ENCODE measurements around the gene CEP112. TPM values are rescaled to one million over a fixed set of nuclear protein-coding genes. Genes with fewer than 3 reads are reported as not detected.

Gene CEP112
- total and polyA plus RNA-seq, 2 experiments from 2014 or later, result 4.0 to 4.3 TPM

DNA sequence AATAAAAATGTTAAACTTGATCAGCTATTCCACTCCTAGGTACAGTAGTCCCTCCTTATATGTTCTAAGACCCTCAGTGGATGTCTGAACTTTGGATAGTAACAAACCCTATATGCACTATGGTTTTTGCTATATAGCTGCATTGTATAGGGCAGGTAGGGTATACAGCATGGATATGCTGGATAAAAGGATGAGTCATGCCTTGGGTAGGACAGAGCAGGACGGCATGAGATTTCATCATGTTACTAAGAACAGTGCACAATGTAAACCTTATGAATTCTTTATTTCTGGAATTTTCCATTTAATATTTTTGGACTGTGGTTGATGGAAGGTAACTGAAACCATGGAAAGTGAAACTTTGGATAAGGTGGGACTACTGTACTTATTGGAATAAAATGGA, 235.1 kb downstream of the CEP112 start (continued):
- TF ChIP-seq, protein P1, sequence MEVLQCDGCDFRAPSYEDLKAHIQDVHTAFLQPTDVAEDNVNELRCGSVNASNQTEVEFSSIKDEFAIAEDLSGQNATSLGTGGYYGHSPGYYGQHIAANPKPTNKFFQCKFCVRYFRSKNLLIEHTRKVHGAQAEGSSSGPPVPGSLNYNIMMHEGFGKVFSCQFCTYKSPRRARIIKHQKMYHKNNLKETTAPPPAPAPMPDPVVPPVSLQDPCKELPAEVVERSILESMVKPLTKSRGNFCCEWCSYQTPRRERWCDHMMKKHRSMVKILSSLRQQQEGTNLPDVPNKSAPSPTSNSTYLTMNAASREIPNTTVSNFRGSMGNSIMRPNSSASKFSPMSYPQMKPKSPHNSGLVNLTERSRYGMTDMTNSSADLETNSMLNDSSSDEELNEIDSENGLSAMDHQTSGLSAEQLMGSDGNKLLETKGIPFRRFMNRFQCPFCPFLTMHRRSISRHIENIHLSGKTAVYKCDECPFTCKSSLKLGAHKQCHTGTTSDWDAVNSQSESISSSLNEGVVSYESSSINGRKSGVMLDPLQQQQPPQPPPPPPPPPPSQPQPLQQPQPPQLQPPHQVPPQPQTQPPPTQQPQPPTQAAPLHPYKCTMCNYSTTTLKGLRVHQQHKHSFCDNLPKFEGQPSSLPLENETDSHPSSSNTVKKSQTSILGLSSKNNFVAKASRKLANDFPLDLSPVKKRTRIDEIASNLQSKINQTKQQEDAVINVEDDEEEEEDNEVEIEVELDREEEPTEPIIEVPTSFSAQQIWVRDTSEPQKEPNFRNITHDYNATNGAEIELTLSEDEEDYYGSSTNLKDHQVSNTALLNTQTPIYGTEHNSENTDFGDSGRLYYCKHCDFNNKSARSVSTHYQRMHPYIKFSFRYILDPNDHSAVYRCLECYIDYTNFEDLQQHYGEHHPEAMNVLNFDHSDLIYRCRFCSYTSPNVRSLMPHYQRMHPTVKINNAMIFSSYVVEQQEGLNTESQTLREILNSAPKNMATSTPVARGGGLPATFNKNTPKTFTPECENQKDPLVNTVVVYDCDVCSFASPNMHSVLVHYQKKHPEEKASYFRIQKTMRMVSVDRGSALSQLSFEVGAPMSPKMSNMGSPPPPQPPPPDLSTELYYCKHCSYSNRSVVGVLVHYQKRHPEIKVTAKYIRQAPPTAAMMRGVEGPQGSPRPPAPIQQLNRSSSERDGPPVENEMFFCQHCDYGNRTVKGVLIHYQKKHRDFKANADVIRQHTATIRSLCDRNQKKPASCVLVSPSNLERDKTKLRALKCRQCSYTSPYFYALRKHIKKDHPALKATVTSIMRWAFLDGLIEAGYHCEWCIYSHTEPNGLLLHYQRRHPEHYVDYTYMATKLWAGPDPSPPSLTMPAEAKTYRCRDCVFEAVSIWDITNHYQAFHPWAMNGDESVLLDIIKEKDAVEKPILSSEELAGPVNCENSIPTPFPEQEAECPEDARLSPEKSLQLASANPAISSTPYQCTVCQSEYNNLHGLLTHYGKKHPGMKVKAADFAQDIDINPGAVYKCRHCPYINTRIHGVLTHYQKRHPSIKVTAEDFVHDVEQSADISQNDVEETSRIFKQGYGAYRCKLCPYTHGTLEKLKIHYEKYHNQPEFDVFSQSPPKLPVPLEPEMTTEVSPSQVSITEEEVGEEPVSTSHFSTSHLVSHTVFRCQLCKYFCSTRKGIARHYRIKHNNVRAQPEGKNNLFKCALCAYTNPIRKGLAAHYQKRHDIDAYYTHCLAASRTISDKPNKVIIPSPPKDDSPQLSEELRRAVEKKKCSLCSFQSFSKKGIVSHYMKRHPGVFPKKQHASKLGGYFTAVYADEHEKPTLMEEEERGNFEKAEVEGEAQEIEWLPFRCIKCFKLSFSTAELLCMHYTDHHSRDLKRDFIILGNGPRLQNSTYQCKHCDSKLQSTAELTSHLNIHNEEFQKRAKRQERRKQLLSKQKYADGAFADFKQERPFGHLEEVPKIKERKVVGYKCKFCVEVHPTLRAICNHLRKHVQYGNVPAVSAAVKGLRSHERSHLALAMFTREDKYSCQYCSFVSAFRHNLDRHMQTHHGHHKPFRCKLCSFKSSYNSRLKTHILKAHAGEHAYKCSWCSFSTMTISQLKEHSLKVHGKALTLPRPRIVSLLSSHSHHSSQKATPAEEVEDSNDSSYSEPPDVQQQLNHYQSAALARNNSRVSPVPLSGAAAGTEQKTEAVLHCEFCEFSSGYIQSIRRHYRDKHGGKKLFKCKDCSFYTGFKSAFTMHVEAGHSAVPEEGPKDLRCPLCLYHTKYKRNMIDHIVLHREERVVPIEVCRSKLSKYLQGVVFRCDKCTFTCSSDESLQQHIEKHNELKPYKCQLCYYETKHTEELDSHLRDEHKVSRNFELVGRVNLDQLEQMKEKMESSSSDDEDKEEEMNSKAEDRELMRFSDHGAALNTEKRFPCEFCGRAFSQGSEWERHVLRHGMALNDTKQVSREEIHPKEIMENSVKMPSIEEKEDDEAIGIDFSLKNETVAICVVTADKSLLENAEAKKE (CRISPR knock-in tag; IDR thresholded peaks at IDR 0.05), result no peak
- TF ChIP-seq EZH2phosphoT487 (IDR thresholded peaks at IDR 0.05; ENCODE audit: unreplicated experiment) (no peak), ZNF331 (CRISPR knock-in tag; IDR thresholded peaks at IDR 0.05; ENCODE audit: low read depth) (no peak)
- TF ChIP-seq, protein P2, sequence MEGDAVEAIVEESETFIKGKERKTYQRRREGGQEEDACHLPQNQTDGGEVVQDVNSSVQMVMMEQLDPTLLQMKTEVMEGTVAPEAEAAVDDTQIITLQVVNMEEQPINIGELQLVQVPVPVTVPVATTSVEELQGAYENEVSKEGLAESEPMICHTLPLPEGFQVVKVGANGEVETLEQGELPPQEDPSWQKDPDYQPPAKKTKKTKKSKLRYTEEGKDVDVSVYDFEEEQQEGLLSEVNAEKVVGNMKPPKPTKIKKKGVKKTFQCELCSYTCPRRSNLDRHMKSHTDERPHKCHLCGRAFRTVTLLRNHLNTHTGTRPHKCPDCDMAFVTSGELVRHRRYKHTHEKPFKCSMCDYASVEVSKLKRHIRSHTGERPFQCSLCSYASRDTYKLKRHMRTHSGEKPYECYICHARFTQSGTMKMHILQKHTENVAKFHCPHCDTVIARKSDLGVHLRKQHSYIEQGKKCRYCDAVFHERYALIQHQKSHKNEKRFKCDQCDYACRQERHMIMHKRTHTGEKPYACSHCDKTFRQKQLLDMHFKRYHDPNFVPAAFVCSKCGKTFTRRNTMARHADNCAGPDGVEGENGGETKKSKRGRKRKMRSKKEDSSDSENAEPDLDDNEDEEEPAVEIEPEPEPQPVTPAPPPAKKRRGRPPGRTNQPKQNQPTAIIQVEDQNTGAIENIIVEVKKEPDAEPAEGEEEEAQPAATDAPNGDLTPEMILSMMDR (conservative IDR thresholded peaks at IDR 0.05; ENCODE audit: low read depth in 2 of 2), result no peak

DNA sequence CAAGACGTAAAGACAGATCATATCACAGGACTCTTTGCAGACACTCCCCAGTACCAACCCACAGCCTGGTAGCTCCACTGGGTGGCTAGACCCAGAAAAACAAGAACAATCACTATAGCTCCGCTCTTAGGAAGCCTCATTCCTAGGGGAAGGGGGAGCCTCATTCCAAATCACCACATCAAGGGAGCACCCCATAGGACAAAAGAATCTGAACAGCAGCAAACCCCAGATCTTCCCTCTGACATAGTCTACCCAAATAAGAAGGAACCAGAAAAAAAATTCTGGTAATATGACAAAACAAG, 237.8 kb downstream of the CEP112 start:
- Mint-ChIP-seq H3K27ac (no peak overlapping the region), H3K4me1 (peaks cover 6% of the 10 kb centered on the region; the same call in 2 of the 3 replicates), H3K9me3 (peaks cover 13% of the 10 kb centered on the region), H3K4me3 (no peak overlapping the region), H3K27me3 (ENCODE audit: insufficient read depth, low read depth, poor library complexity) (no peaks in the 10 kb centered on the region), H3K36me3 (ENCODE audit: low read depth) (no peaks in the 10 kb centered on the region; the same call in 2 of the 3 replicates)
- no peaks in the 10 kb centered on the region; the same call in 1 of the 2 replicates for H3K9me2 ChIP-seq (ENCODE audit: insufficient read depth)
- no peak overlapping the region for H3K4me2 ChIP-seq
- no peak for TF ChIP-seq JUNB (IDR thresholded peaks at IDR 0.05; ENCODE audit: unreplicated experiment)
- TF ChIP-seq EZH2phosphoT487 (IDR thresholded peaks at IDR 0.05; ENCODE audit: unreplicated experiment), result no peak
- no peak for TF ChIP-seq POLR2AphosphoS5 (IDR thresholded peaks at IDR 0.05; ENCODE audit: low read depth)
- no peak for TF ChIP-seq NANOG (IDR thresholded peaks at IDR 0.05; ENCODE audit: borderline replicate concordance)
- no peak for TF ChIP-seq ETS1 (IDR thresholded peaks at IDR 0.05)
- TF ChIP-seq ZNF331 (CRISPR knock-in tag; IDR thresholded peaks at IDR 0.05; ENCODE audit: low read depth), result no peak
- no peak overlapping the region for H3K4me3 ChIP-seq
- no peak overlapping the region for H3K27ac ChIP-seq (ENCODE audit: low read depth)
- no peaks in the 10 kb centered on the region for H4K20me1 ChIP-seq (replicated peaks; ENCODE audit: insufficient read depth)
- no peaks in the 10 kb centered on the region for H3F3A ChIP-seq (replicated peaks; ENCODE audit: low read depth)
- ATAC-seq, result peak; percentile 44
- DNase-seq (ENCODE audit: low spot score), result no peak
- H3K27me3 ChIP-seq (ENCODE audit: insufficient read depth), result no peaks in the 10 kb centered on the region
- H3K36me3 ChIP-seq (ENCODE audit: insufficient read depth), result no peaks in the 10 kb centered on the region
- H3K4me1 ChIP-seq (ENCODE audit: insufficient read depth), result no peaks in the 10 kb centered on the region
- no peaks in the 10 kb centered on the region for H3K79me2 ChIP-seq (replicated peaks; ENCODE audit: insufficient read depth)
- H2AFZ ChIP-seq, result no peak overlapping the region
